SHP77 (cell line): Measurements from ENCODE around the gene PDE7B.

Experiments used
- DNase-seq, 2 experiments: peaks; one replicate each; lab custom pipeline; 2025; lab: John Stamatoyannopoulos, UW

PDE7B gene

DNA sequence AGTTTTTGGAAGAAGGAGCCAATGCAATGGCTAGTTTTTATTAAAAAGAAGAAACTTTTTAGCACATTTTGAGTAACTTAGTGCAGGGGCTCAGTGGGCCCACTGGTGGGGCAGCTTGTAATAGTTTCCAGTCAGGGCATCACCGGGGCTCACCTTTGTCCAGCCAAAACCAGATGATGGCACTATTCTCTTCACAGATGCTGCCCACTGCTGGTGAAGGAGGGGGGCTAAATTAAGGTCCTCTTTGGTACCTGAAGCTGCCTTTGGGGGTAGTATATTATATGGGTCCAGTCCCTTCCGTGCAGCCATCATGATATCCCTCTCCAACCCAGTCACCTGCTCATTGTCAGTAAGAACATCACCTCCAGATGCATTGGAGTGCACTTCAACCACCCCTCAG is 182.9 kb downstream of the PDE7B start:
- DNase-seq, result no peak

DNA sequence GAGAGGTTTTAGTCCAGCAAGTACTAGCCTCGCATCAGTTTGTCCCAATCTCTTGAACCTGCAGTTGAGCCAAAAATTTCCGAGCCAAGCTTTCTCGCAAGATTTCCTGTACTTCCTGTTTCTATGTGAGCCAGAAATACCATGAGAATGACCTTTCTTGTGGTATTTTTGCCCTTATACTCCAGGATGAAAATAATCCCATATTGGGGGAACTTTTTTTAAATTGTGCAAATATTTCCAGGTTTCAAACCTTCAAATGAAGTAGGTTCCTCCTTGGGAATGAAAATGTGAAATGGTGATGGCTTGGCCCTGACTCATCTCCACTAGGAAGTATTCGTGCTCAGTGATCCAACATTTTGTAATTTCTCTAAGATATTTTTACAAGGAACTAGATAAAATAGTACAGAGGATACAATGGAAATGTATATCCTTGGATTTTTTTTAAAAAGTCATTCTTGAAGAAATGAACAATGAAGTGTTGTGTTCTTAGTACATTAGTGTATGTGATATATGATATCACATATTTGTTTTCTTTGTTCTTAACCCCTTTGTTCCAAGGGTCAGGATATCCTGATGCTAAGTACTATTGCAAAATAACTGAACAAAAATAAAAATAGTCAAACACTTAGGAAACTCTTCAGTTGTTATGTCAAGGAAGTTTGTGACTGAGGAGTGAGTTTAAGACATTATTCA is 184.0 kb downstream of the PDE7B start:
- DNase-seq, result no peak

DNA sequence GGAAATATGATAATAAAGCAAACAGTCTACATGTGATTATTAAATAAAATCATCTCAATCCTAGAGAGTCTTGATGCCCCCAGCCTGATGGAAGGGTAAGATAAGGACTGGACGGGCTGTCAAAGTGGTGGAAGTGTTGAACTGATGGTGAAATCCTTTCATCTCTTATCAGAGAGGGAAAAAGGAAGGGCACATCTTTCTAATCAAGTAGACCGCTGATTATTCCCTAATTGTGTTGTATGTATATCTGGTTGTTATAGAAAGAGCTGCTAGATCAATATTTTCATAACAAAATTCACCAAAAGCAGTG is 184.5 kb downstream of the PDE7B start:
- no peak for DNase-seq

DNA sequence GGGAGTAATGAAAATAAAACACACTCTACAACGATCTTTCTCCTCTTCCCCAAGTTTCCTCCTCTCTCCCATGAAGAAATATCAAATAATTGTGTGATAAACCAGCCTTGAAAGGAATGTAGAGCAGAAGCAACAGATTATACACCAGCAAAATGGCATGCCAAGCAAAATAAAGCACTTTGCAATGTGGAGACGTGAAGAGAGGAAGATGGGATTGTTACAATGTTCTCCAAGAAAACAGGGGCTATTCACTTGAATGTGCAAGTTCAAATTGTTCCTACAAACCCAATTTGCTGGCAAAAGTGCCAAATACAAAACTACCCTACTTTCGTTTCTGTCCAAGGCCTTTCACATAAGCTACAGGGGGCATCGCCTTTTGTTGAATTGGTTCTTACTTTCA is 185.1 kb downstream of the PDE7B start:
- DNase-seq, result no peak

DNA sequence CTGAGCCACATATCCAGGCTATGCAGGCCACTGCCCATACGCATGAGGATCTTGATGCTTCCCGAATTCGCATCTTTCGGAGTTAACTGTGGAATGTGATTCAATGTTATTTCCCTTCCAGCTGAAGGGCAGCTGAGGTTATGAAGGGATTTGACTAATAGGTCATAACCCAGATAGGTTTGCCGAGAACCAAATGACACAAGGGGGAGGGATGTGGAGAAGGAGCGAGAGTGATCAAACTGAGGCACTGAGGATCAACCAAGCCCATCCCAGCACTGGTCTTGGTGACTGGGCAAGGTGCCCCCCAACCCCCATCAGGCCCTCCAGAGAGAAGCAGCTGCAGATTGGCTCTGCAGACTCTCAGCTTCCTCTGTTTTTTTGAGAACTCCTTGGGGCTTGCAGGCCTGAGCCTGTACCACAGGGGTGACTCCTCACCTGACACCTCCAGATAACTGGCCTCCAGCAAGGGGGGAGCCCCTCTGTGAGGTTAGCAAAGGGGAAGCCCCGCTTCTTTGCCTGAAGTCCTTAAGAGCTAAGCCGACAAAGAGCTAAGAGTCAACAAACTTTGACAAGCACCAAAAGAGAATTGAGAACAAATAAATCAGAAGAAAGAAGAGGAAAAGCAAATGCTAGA is 185.9 kb downstream of the PDE7B start:
- no peak for DNase-seq

DNA sequence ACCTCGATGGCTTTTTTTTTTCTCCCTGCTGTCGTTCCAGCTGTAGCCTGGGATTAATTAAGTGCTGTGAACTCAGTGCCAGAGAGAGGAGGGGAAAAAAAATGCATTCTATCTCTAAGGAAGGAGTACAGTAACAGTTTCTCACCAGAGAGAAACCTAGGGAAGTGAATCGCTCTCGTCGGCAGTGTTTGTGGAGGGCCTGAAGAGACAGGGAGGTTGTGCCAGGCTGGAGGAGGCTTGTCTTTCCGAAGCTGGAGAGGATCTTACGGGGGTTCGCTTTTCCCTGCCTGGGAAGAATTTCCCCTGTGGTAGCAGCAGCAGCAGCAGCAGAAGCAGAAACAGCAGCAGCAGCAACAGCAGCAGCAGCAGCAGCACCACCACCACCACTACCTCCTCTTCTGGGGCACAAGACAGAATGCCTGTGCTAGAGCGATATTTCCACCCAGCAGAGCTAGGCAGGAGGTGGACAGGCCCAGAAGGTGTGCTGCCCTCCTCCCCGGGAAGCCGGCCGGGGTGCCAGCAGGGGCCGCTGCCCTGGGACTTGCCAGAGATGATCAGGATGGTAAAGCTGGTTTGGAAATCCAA is 186.5 kb downstream of the PDE7B start:
- no peak for DNase-seq

DNA sequence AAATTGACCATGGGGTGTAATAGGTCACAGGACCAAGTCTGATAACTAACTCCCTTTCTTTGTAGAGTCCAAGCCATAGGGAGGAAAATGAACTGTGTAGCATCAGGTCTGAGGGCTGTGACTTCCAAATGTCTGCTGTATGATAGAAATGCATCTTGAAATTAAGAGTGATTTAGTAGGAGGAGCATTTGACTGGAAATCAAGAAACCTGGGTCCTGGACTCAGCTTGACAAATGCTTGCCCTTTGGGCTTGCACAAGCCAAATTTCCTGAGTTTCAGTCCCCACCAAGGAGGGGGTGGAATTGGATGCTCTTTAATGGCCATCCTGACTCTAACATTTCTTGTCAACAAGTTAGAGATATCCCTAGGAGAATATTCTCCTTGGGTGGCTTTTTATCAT is 187.0 kb downstream of the PDE7B start:
- DNase-seq, result no peak

DNA sequence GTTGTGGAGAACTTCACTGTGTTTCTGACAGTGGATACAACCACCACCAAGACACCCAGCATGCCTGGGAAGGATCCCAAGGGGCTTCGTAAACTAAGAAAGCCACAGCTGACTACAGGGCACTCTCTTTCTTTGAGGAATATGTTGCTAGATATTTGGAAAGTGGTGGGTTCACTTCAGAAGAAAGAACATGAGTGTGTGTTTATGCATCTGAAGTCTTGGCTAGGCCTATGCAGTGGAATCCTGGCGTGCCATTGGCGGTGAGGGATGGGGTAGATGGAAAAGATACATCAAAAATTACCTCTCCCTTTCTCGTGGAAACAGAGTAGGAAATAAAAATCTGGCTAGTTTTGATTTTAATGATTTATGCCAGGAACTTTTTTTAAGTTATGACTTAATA is 187.7 kb downstream of the PDE7B start:
- DNase-seq, result no peak

DNA sequence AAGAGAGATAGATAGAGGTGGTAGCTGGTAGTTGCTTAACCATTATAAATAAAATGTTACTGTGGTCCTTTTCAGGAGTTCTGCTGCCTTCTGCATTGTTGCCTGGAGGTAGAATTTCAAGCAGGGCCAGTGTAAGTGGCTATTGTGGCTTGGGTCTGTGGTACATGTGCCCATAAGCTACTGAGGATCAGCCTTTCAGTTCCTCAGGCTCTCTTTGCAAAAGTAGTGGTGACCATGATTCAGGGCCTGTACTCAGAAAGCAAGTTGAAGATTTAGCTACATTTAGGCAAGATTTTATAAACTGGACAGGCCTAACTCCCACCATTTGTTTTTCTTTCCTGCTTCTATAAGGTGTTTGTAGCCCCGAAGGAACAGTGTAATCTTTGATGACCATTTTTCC is 199.0 kb downstream of the PDE7B start:
- no peak for DNase-seq

DNA sequence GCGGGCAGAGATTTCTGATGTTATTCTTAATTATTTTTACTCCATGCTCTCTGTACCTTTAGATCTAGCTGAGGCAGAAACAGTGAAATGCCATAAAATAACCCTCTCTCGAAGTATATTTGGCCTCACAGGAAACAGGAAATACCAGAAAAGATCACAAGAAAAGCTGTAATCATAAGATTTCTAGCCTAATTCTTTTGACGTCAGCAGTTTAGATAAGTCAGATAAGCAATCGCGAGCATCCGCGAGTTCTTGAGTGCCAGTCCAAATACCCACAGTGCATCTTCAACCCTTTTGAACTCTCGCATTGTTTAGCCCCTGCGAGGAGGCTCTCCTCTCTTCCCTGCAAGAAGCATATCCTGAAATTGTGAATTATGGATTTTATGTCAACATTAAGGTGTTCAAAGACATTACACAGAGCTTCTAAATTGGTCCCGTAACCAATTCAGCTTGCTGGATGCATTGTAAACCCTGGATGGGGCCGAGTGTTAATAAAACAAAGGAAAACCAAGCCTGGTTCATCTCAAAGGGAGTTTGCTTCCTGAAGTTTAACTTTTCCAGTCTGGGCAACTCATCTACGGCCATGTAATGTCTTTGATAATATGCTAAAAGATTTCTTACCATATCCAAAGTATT is 199.8 kb downstream of the PDE7B start:
- no peak for DNase-seq

DNA sequence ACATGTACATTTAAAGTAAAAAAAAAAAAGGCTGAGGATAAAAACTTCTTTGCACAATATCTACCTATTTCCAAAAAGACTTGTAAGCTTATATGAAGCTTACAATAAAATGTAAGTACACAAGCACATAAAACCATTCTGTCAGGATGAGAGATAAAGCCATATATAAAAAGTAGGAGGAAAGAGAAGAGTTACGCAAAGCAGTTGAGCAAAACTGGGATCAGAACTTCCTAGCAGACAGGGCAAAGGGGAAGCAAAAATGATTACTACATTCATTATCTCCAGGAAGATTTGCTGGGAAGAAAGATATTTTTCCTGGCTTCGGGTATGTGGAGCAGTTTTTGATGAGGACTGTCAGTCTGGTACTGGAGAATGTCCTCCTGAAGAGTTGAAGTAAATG is 200.5 kb downstream of the PDE7B start:
- no peak for DNase-seq

DNA sequence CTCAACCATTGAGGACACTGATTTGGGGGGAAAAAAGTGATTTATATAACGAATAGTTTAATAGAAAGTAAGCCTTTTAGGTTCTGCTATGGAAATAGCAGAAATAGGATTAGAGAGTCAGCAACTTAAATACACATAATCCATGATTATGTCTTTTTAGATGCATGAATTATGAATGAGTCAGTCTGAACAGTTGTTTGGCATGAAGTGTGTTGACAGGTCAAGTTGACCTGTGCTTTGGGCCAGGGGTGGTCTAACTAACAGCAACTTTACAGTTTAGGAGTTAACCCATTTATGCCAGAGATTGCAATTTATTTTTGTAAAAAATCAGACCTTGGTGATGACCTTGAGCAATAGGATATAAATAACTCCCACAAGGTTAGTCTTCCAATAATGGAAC is 207.4 kb downstream of the PDE7B start:
- DNase-seq, result no peak

DNA sequence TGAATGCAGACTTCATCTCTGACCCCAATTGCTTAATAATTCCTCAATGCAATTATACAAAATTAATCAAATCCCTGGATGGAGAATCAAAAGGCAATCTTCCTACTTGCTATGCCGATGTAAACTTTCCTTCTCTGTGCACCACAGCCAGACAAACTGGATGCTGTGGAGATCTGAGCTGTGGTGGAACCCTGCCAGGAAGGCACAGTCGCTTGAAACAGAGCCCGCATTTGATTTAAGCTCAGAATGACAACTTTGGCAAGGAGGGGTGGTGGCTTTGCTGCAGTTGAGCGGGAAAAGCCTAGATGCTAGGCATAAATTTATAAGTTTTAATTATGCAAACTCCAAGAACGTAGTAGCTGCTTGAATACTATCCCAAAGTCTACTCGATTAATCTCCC is 207.8 kb downstream of the PDE7B start:
- DNase-seq, result no peak

DNA sequence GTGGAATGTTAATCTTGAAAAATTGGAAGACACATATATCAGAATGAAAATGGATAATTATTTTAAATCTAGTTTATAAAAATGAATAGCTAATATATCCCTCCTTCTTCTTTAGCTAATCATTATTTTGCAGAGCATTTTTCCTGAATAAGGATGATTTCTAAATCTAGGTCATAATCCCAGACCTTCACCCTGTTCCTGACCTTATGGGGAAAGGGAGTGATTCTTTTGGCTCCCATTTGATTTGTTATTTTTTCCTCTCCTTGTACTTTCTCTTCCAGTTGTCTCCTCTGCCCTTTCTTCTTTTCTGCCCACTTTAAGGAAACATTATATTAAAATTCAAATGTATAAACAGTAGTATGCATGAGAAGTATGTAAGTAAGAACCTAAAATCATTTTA is 208.6 kb downstream of the PDE7B start:
- no peak for DNase-seq

DNA sequence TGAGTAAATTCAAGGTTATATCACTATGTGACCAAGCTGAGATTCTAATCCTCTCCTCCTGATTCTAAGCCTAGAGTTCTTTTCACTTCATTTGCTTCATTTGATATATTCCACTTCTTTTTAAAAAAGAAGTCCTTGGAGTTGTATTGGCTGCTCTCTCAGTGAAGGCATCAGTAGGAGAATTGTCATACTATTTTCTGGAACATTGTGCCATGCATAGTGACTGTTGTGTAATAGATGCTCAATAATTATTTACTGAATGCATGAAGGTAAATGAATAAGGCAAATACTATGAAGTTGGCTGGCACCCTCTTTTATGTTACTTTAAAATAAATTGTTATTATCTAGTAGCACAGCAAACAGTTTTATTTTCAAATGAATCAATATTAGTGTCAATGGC is 209.3 kb downstream of the PDE7B start:
- no peak for DNase-seq

DNA sequence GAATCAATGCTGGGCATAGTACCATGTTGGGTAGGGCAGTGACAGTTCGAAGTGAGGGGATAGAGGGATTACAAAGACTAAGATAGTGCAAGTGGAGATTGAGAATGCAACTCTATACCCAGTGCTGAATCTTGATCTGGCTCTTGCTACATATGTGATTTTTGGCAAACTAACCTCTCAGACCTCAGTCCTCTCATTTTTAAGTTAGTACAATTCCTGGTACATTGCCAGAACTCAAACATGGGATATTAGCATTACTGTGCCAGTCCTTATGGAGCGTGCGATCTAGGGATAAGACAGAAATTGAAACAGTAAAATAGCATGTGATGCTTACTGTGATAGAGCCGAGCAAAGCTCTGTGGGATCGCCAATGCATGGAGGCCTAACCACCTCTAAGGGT is 210.2 kb downstream of the PDE7B start:
- DNase-seq, result no peak

DNA sequence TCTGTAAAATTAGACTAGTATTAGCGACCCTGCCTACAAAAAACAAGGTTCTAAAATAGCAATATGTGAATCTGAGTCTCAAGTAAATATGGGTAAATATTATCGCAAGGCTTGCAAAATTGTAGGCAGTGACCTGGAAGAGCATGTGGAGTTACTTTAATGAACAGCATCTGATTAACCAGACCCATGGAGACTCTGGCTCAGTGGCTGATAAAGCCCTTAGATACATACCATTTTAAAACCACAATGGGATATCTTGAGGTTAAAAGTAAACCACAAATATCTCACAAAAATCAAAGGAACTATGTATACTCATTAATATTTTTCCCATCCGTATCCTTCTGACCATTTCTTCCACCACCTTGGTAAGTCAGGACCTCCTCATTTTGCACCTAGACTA is 211.6 kb downstream of the PDE7B start:
- no peak for DNase-seq

DNA sequence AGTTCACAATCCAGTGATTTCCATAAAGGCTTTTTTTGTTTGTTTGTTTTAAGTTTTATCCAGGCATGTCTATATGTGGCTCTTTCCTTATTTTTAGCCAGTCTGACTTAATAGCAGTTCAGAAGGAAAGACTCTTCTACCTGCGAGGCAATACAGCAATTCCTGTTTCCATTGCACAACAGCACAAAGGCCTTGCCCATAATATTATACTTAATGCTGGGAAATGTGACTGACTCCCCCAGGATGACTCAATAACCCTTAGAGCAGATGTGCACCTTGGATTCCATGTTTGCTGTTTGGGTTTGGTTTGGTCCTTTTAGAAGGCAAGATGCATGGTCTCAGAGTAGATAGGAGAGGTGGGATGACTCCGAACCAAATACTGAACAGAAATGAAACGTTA is 214.5 kb downstream of the PDE7B start:
- DNase-seq, result no peak

DNA sequence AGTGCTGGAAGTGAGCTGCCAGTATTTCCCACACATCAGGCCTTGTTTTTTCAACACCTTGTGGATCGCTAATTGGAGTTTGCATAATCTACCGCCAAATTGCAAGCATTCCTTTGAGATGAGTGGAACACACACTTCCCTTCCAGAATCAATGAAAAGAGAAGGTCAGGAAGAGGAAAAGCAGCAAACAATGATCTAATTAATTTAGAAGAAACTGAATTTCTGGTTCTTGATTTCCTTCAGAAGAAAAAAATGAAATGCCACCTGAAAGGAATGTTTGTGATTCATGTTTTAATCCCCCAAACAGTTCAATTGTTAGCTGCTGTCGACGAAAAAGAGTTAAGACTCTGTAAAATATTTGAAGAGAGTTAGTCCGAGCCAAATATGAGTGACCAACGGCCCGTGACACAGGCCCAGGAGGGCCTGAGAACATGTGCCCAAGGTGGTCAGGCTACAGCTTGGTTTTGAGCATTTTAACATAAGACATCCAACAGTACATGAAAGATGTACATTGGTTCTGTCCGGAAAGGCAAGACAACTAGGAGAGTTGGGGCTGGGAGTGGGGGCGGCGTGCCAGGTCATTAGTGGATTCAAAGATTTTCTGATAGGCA is 216.3 kb downstream of the PDE7B start:
- no peak for DNase-seq

DNA sequence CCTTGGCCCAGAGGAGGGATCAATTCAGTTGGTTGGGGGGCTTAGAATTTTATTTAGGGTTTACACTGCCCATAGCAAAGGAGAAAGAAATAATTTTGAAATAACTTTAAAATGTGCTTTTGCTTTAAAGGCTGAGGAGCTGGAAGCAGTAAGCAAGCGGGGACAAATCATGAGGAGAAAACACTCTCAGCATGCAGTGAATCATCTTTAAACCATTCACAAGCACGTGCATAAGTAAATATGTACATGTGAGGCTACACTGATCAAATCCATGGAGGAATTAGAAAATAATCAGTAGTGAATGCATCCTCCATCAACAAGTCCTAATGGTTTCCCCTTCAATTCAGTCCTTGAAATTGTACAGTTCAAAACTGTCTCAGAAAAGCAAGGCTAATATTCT is 217.6 kb downstream of the PDE7B start:
- DNase-seq, result no peak

DNA sequence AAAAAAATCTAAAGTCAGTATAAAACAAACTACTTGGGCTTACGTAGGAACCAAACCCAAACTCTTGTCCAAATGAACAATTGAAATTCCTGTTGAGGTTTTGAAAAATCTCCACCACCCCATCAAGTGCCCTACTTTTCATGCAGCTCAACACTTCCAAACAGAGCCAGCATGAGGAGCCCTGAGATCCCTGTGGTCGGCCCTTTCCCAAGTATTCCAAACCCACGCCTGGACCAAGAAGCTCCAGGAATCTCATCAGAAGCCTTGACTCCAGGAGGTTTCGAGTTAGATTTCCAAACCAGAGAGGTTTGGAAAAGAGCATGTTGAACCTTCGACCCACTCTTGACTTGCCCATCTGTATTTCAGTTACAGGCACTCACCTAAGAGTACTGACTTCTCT is 219.3 kb downstream of the PDE7B start:
- DNase-seq, result no peak

DNA sequence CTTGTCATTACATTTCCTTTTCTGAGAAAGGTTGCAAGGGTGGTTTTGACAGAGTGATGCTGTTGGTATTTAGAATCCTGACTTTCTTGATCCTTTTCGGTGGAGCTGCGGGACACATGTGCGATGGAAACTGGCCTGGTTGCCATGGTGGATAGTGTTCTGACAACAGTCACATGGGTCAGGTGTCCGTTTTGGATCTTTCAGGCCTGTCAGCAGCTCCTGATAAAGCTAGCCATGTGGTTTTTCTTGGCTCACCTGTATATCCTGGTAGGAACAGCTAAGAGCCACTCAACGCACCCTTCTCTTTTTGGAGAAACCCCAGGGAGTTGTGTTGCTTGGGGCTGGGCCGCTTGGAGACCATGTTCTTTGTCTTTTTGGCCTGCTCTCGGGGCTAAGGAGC is 221.2 kb downstream of the PDE7B start:
- DNase-seq, result no peak

DNA sequence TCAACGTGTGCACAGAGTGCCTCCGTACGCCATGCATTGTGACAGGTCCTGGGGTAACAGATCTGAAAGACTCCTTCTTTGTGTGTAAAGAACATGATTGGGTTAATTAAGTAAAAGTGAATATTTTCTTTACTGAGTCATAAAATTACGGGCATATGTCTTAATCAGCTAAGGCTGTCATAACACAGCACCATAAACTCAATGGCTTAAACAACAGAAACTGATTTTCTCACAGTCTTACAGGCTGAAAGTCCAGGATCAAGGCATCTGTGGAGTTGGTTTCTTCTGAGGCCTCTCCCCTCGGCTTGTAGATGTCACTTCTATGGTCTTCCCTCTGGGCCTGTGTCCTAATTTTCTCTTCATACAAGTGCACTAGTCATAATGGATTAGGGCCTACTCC is 221.7 kb downstream of the PDE7B start:
- no peak for DNase-seq
